Sigmoid colon (tissue), 7 donors: Measurements from ENCODE around the gene CA11. TPM values are rescaled to one million over a fixed set of nuclear protein-coding genes. Genes with fewer than 3 reads are reported as not detected.

Source experiments
- DNase-seq: peaks from one replicate; pipeline ENCODE4 v3.0.0-alpha.2; 2019
- H3K27ac ChIP-seq, 4 donors: fragments of 200-600 bp; sonication (generic); one replicate each; pipeline ENCODE4 v1.5.1; 2016 to 2019; ENCODE audit warnings: mild to moderate bottlenecking in 1 of 4
- H3K27me3 ChIP-seq, 3 donors: fragments of 200-600 bp; sonication (generic); one replicate each; pipeline ENCODE4 v1.5.1; 2019; ENCODE audit warnings: mild to moderate bottlenecking in 1 of 3
- H3K36me3 ChIP-seq, 4 donors: fragments of 200-600 bp; sonication (generic); one replicate each; pipeline ENCODE4 v1.5.1; 2016 to 2019
- H3K4me1 ChIP-seq, 4 donors: fragments of 200-600 bp; sonication (generic); one replicate each; pipeline ENCODE4 v1.5.1; 2017 to 2019
- H3K4me3 ChIP-seq, 4 donors: fragments of 200-600 bp; sonication (generic); one replicate each; pipeline ENCODE4 v1.5.1; 2017 to 2019; ENCODE audit warnings: mild to moderate bottlenecking in 2 of 4, moderate library complexity in 1 of 4
- H3K9me3 ChIP-seq, 4 donors: fragments of 200-600 bp in 3 of 4; sonication (generic) in 3 of 4; one replicate each; pipeline versions ENCODE4 v1.5.1 to v1.6.1; 2013 to 2019
- CTCF ChIP-seq, 4 experiments: fragments of 450-650 bp in 3 of 4; fragments of 200-600 bp in 1 of 4; IDR thresholded peaks; one replicate each; pipeline ENCODE4 v1.5.1; 2016 to 2019; ENCODE audit warnings: antibody characterized with exemption in 4 of 4, mild to moderate bottlenecking in 3 of 4, moderate library complexity in 2 of 4
- EP300 ChIP-seq, 4 donors: sonication (generic); formaldehyde crosslinking; IDR thresholded peaks; one replicate each; pipeline ENCODE4 v1.6.1; 2017; ENCODE audit warnings: antibody characterized with exemption in 4 of 4
- POLR2A ChIP-seq, 2 donors: fragments of 450-650 bp; IDR thresholded peaks; one replicate each; pipeline ENCODE4 v1.6.1; 2016; ENCODE audit warnings: antibody characterized with exemption in 2 of 2, mild to moderate bottlenecking in 2 of 2, moderate library complexity in 2 of 2
- POLR2AphosphoS5 ChIP-seq, 4 donors: sonication (generic); formaldehyde crosslinking; IDR thresholded peaks; one replicate each; pipeline ENCODE4 v1.6.1; 2017; ENCODE audit warnings: antibody characterized with exemption in 4 of 4
- WGBS, 2 donors: extraction: QIAGEN DNeasy Blood & Tissue Kit; methylation state at CpG; one replicate each; pipeline ENCODE4 v1.1.7; 2013; 5-methylcytosine and 5-hydroxymethylcytosine counted together
- intact Hi-C: fragments of 100-400 bp; cut with DNase I; formaldehyde crosslinking; loops from one replicate; pipeline ENCODE4 v1.15.1; 2023
- polyA plus RNA-seq, 3 donors: library from polyadenylated mRNA; stranded (reverse); fragments of 200-250 nt; gene quantifications; one replicate each; pipeline ENCODE4 v1.2.3, GENCODE V29; 2013
- total RNA-seq, 4 donors: library from RNA; depleted of rRNA; stranded (reverse); fragments of >200 nt; gene quantifications; one replicate each; pipeline ENCODE4 v1.1.0, GENCODE V29; 2016
- donor health status: healthy with polysubstance abuse.
- donor health status: Bipolar disorder and iron deficiency.
- donor health status: healthy.

CA11 gene
- total and polyA plus RNA-seq, 7 donors: 2.1 to 29.6 (median 13.2) TPM

DNA sequence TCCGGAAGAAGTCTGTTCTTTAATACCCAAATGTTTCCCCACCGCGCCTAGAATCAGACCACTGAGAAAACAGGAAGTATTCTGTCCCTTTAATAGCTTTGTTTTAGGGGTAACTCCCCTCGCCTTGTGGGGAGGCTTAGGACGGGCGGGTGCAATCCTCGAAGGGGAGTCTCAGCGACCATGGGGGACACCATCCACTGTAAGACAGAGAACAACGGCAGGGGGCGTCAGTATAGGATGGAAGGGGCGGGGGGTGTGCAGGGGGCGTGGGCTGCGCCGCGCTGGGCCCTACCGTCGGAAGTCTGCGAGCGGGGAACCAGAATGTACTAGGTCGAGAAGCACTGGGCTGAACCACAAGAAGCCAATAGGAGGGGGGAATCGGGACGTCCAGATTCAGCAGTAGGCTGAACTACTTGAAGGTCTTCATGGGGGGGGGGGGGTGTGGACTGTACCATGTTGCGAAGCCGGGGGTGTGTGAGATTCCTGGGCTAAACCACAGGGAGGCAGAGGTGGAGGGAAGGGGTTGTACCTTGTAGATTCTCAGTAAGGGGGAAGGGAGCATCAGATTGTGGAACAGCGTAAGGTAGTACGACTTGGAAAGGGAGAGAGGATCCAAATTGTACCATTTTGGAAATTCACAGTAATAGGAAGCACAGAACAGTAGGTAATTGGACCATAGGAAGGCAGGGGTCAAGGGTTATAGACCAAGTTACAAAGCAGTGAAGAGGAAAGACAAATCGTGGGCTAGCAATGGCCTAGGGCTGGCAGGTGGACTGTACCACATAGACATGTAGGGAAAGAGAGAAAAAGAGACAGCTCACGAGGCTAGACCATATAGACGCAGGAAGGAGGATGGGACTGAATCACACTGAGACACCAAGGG, 7.8 kb downstream of the CA11 start:
- no peaks in the 10 kb centered on the region for H3K27me3 ChIP-seq
- peak overlapping the region; percentile 91 to 99 (median 96) for H3K27ac ChIP-seq
- no peaks in the 10 kb centered on the region for H3K9me3 ChIP-seq
- TF ChIP-seq POLR2AphosphoS5 (IDR thresholded peaks at IDR 0.05) (peak; percentile 37 to 83 (median 62)), POLR2A (IDR thresholded peaks at IDR 0.05) (peak; percentile 52 to 53), EP300 (IDR thresholded peaks at IDR 0.05) (peak in 1 of 4 donors; percentile 9), CTCF (IDR thresholded peaks at IDR 0.05) (peak in 1 of 4 experiments; percentile 14)
- peaks cover 0 to 1% (median 0%) of the 10 kb centered on the region in 4 donors for H3K36me3 ChIP-seq
- H3K4me3 ChIP-seq: peak overlapping the region; percentile 54 to 89 (median 64)
- 5 to 9% methylated on average over 29 of the region's 29 CpGs for WGBS, 2 donors
- intact Hi-C loops: loop anchor here (10.0 kb wide), 2 partner anchors 327 to 837 kb away; partner anchors contain the start of genes FLT3LG and FTL
- peak; percentile 96 for DNase-seq
- H3K4me1 ChIP-seq: peaks cover 0 to 43% (median 30%) of the 10 kb centered on the region in 4 donors

GRCh38 chr19:48637449-48637947, 8.5 kb downstream of the CA11 start:
- TF ChIP-seq POLR2AphosphoS5 (IDR thresholded peaks at IDR 0.05) (peak; percentile 66 to 92 (median 71)), POLR2A (IDR thresholded peaks at IDR 0.05) (no peak), EP300 (IDR thresholded peaks at IDR 0.05) (peak in 1 of 4 donors; percentile 74), CTCF (IDR thresholded peaks at IDR 0.05) (no peak)
- 0% methylated on average over 38 of the region's 38 CpGs for WGBS, 2 donors
- peaks cover 0 to 50% (median 37%) of the 10 kb centered on the region in 4 donors for H3K4me1 ChIP-seq

DNA sequence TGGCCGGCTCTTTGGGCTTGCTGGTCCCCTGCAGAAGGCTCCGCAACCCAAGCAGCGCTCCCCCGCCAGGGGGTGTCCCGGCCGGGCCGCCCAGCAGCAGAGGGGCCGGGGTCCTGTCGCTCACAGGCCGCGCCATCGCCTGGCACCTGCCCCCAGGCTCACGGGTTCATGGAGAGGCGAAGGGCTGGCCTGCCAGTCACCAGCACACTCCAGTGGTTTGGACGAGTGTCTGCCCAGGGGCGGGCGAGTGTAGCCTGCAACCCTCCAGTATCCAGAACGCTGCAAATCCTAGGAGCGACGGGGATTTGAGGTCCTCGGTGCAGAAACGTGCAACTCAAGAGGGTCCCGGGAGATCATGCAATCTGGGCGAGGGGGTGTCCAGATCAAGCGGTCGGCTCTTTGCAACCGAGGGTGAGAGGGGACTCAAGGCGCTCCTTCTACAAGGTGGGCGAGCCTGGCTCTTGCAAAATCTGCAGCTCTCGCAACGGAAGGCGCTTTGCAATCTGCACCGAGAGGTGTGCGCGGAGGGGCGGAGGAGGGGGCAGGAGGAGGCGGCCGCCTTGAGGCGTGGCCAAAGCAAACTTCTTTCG, 9.0 kb downstream of the CA11 start, which contains the start of gene DBP:
DBP (minus strand) TSS at position 521 of the 590 bp plus-strand sequence; CDS start at position 136, 385 bp downstream.
- TF ChIP-seq POLR2A (IDR thresholded peaks at IDR 0.05) (peak; percentile 70 to 74), POLR2AphosphoS5 (IDR thresholded peaks at IDR 0.05) (peak in 2 of 4 donors; percentile 85 to 89), EP300 (IDR thresholded peaks at IDR 0.05) (no peak), CTCF (IDR thresholded peaks at IDR 0.05) (peak in 1 of 4 experiments; percentile 15)
- no peak for DNase-seq
- peak within 1 kb of the TSS; percentile 91 to 99 (median 96) for H3K27ac ChIP-seq
- no peaks in the 10 kb centered on the region for H3K9me3 ChIP-seq
- intact Hi-C loops: loop anchor here (10.0 kb wide), 2 partner anchors 328 to 838 kb away; partner anchors contain the start of genes FLT3LG and FTL
- peak within 1 kb of the TSS; percentile 54 to 89 (median 64) for H3K4me3 ChIP-seq
- H3K36me3 ChIP-seq: peaks cover 0 to 12% (median 4%) of the 10 kb centered on the region in 4 donors
- no peaks in the 10 kb centered on the region for H3K27me3 ChIP-seq
- 0 to 1% methylated on average over 40 of the region's 40 CpGs for WGBS, 2 donors
- H3K4me1 ChIP-seq: peaks cover 0 to 52% (median 42%) of the 10 kb centered on the region in 4 donors

More at GRCh38 chr19:48637449-48637947, 8.5 kb downstream of the CA11 start:
- H3K4me3 ChIP-seq: peak overlapping the region; percentile 54 to 89 (median 64)
- H3K27ac ChIP-seq: peak overlapping the region; percentile 91 to 99 (median 96)
- peak; percentile 100 for DNase-seq
- H3K36me3 ChIP-seq: peaks cover 0 to 8% (median 3%) of the 10 kb centered on the region in 4 donors
- H3K27me3 ChIP-seq: no peaks in the 10 kb centered on the region
- intact Hi-C loops: loop anchor here (10.0 kb wide), 2 partner anchors 327 to 837 kb away; partner anchors contain the start of genes FLT3LG and FTL
- H3K9me3 ChIP-seq: no peaks in the 10 kb centered on the region
